ENCODE measurements around the gene MRPS26. TPM values are rescaled to one million over a fixed set of nuclear protein-coding genes. Genes with fewer than 3 reads are reported as not detected.

The MRPS26 gene
- total and polyA plus RNA-seq, 10 of the 15 experiments (the other 5 are each of a cell fraction or from before 2014, with no cell fraction given) = 3.9 to 95.3 (median 46.5) TPM

DNA sequence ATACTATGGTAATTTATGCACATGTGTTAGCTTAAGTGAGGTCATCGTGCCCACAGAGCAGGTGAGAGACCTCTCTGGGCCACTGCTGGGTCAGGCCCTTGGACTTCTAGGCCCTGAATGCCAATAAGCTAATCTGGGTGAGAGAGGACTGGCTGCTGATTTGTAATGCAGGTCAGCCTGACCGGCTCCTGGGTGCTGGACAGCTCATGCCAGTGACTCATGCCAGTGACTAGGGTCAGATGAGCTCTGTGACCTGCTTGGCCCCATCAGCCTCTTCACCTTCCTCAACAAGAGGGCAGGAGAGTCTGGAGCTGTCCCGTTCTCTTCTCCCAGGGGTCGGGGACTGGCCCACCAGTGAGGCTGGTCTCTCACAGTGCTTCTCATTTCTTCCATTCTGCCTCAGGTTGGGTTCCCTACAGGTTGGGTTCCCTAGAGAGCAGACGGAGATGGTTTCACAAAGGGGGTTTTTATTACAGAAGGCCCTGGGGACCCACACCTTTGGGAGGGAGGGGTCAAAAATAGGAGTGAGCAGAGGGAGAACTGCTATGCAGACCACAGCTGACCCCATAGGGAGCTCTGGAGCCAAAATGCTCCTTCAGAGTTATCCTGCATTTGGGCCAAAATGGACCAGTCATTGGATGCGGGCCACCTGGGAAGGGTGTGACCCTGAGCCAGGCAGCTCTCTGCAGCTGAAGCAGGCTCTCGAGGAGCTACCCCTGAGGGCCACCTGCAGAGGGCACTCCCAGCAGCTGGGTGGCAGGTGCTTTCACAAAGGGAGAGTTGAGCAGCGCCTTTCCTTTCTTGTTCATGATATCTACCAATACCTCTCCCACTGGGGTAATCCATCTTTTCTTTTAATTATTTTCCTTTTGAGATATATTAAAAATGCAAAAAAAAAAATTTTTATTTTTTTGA lies 23.4 kb downstream of the MRPS26 start (continued):
- TF ChIP-seq, protein P1, sequence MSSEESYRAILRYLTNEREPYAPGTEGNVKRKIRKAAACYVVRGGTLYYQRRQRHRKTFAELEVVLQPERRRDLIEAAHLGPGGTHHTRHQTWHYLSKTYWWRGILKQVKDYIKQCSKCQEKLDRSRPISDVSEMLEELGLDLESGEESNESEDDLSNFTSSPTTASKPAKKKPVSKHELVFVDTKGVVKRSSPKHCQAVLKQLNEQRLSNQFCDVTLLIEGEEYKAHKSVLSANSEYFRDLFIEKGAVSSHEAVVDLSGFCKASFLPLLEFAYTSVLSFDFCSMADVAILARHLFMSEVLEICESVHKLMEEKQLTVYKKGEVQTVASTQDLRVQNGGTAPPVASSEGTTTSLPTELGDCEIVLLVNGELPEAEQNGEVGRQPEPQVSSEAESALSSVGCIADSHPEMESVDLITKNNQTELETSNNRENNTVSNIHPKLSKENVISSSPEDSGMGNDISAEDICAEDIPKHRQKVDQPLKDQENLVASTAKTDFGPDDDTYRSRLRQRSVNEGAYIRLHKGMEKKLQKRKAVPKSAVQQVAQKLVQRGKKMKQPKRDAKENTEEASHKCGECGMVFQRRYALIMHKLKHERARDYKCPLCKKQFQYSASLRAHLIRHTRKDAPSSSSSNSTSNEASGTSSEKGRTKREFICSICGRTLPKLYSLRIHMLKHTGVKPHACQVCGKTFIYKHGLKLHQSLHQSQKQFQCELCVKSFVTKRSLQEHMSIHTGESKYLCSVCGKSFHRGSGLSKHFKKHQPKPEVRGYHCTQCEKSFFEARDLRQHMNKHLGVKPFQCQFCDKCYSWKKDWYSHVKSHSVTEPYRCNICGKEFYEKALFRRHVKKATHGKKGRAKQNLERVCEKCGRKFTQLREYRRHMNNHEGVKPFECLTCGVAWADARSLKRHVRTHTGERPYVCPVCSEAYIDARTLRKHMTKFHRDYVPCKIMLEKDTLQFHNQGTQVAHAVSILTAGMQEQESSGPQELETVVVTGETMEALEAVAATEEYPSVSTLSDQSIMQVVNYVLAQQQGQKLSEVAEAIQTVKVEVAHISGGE (CRISPR knock-in tag; IDR thresholded peaks at IDR 0.05) = no peak
- no peak for TF ChIP-seq EP300 (IDR thresholded peaks at IDR 0.05; ENCODE audit: borderline replicate concordance in 1 of 2, control insufficient read depth in 1 of 2, low read depth in 2 of 2, low read length in 2 of 2)

DNA sequence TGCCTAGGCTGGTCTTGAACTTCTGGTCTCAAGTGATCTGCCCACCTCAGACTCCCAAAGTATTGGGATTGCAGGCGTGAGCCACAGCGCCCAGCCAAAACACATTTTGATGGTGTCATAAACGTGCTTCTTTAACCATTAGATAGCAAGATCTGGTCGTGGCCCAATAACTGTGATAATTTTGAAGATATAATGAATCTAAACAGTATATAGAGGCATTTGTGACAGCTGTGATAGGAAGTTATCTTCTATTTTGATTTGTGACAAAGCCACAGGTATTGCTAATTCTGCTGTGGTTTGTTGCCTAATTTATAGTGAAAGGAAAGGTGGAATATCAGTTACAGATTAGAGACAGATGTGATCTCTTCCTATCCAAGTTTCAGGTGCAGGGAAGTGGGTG lies 24.9 kb downstream of the MRPS26 start:
- Histone ChIP-seq H3K4me1 (ENCODE audit: control insufficient read depth, insufficient read depth, low read length) (peaks cover 14% of the 10 kb centered on the region), H3K9ac (ENCODE audit: control insufficient read depth, insufficient read depth, low read length) (no peak overlapping the region), H3K27ac (ENCODE audit: control insufficient read depth, insufficient read depth) (no peak overlapping the region), H3K9me3 (replicated peaks; ENCODE audit: control insufficient read depth, insufficient read depth, low read length) (no peaks in the 10 kb centered on the region; the same call in 2 of the 3 replicates), H3K36me3 (ENCODE audit: control insufficient read depth in 2 of 2, insufficient read depth in 2 of 2, low read length in 1 of 2) (no peaks in the 10 kb centered on the region), H3K4me3 (no peak overlapping the region), H2AFZ (ENCODE audit: control insufficient read depth, low read depth, low read length) (no peak overlapping the region), H4K20me1 (ENCODE audit: control insufficient read depth, insufficient read depth) (no peaks in the 10 kb centered on the region), H3K27me3 (replicated peaks in 1 of 2; ENCODE audit: control insufficient read depth in 2 of 2, insufficient read depth in 2 of 2, low read length in 1 of 2) (peaks cover 0 to 2% of the 10 kb centered on the region in 2 experiments; a peak in 3 of 4 replicates), H3K4me2 (ENCODE audit: control insufficient read depth, insufficient read depth) (no peak overlapping the region), H3K79me2 (ENCODE audit: control insufficient read depth, insufficient read depth, low read length) (no peaks in the 10 kb centered on the region)
- intact Hi-C loops (cut with micrococcal nuclease; ENCODE audit: unreplicated experiment) (no loop called here), in situ Hi-C loops (cut with MboI) (no loop called here)
- WGBS (ENCODE audit: insufficient coverage, insufficient replicate concordance, low lambda C conversion rate, missing lambda C conversion rate) = 47% methylated on average over 4 of the region's 4 CpGs
- ChIA-PET SMC1A (ENCODE audit: uncharacterized antibody, unreplicated experiment) (no interaction called here), POLR2A (no interaction called here), RAD21 (ENCODE audit: unreplicated experiment) (no interaction called here), CTCF (interaction anchor here (1.7 kb wide), 1 partner anchor 43 kb away, joined by 4 read pairs; no protein-coding TSS in a partner anchor)
- DNase-seq (ENCODE audit: low read depth, low spot score) (no peak), FAIRE-seq (no peak), ATAC-seq (no peak)
- BruUV-seq (replicated peaks) = no TSS peak
- no peak for TF ChIP-seq SIX5 (IDR thresholded peaks at IDR 0.05; ENCODE audit: low read depth, low read length, severe bottlenecking)
- no peak for TF ChIP-seq KDM1A (IDR thresholded peaks at IDR 0.05; ENCODE audit: borderline replicate concordance)
- no peak for TF ChIP-seq BMI1 (IDR thresholded peaks at IDR 0.05; ENCODE audit: borderline replicate concordance)
- TF ChIP-seq ZNF217 (IDR thresholded peaks at IDR 0.05) = no peak
- TF ChIP-seq TARDBP (IDR thresholded peaks at IDR 0.05; ENCODE audit: borderline replicate concordance) = no peak
- no peak for TF ChIP-seq NFXL1 (IDR thresholded peaks at IDR 0.05; ENCODE audit: borderline replicate concordance)
- TF ChIP-seq, protein P2, sequence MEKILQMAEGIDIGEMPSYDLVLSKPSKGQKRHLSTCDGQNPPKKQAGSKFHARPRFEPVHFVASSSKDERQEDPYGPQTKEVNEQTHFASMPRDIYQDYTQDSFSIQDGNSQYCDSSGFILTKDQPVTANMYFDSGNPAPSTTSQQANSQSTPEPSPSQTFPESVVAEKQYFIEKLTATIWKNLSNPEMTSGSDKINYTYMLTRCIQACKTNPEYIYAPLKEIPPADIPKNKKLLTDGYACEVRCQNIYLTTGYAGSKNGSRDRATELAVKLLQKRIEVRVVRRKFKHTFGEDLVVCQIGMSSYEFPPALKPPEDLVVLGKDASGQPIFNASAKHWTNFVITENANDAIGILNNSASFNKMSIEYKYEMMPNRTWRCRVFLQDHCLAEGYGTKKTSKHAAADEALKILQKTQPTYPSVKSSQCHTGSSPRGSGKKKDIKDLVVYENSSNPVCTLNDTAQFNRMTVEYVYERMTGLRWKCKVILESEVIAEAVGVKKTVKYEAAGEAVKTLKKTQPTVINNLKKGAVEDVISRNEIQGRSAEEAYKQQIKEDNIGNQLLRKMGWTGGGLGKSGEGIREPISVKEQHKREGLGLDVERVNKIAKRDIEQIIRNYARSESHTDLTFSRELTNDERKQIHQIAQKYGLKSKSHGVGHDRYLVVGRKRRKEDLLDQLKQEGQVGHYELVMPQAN (conservative IDR thresholded peaks at IDR 0.05) = no peak

Data from GM12878 (cell line).